Lower lobe of right lung (tissue), 2 donors: ENCODE results near the gene AGO1. TPM values are rescaled to one million over a fixed set of nuclear protein-coding genes. Genes with fewer than 3 reads are reported as not detected.

Experiments used
- ATAC-seq, 2 donors: fragments of 200-7000 bp; cut with Tn5 transposase; one replicate each; pipeline ENCODE4 v1.9.1; 2020 to 2022; ENCODE audit warnings: mild to moderate bottlenecking in 2 of 2, moderate library complexity in 2 of 2
- DNase-seq: peaks from one replicate; pipeline ENCODE4 v3.0.0-alpha.2; 2020
- H3K27ac ChIP-seq: fragments of 200-600 bp; one replicate; pipeline ENCODE4 v1.8.0; 2022
- H3K27me3 ChIP-seq: fragments of 200-600 bp; one replicate; pipeline ENCODE4 v1.8.0; 2022; ENCODE audit warnings: low read depth
- H3K36me3 ChIP-seq: fragments of 200-600 bp; one replicate; pipeline ENCODE4 v1.8.0; 2022; ENCODE audit warnings: mild to moderate bottlenecking
- H3K4me1 ChIP-seq: fragments of 200-600 bp; one replicate; pipeline ENCODE4 v1.8.0; 2022
- H3K4me3 ChIP-seq: fragments of 200-600 bp; one replicate; pipeline ENCODE4 v1.8.0; 2022; ENCODE audit warnings: mild to moderate bottlenecking
- H3K9me3 ChIP-seq: fragments of 200-600 bp; one replicate; pipeline ENCODE4 v1.8.0; 2022
- intact Hi-C: fragments of 100-400 bp; cut with DNase I; formaldehyde crosslinking; loops from one replicate; pipeline ENCODE4 v1.11.0; 2022
- total RNA-seq: library from RNA; stranded (reverse); fragmentation: NEBNext Ultra II Directional; extraction: Animal tissue kit (Norgen Biotek cat#: 25700); gene quantifications from one replicate; pipeline ENCODE4 v1.2.1, GENCODE V29; 2021
- TF ChIP-seq, protein P1 (sequence below): fragments of 200-600 bp; IDR thresholded peaks from one replicate; pipeline ENCODE4 v1.8.0; 2022; ENCODE audit warnings: antibody characterized with exemption, mild to moderate bottlenecking
- donor health status: DM: no; HTN: yes; CAD: no; lungs with severe emphysema.

Gene AGO1
- total RNA-seq, 1 donor from 2014 or later, result 26.9 TPM

DNA sequence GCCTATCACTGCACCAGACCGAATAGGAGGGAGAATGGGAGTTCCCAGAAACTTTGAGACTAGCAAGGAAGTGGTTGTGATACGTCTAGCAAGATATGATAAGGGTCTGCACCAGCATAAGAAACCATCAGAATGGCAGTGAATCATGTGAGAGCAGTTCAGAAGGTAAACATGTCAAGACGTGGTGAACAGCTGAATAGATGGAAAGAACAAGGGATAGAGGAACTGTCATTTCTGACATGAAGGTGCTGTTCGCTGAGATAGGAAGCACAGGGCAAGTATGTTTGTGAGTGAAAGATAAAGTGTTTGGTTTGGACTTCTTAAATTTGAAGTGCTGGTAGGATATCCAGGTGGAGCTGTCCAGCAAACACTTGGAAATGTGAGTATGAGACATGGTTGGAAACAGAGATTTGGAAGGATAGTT lies 1.1 kb upstream of the AGO1 start:
- DNase-seq, result no peak
- Histone ChIP-seq H3K9me3 (no peaks in the 10 kb centered on the region), H3K4me1 (peaks cover 39% of the 10 kb centered on the region), H3K27ac (no peak overlapping the region), H3K27me3 (no peaks in the 10 kb centered on the region), H3K36me3 (no peaks in the 10 kb centered on the region), H3K4me3 (no peak overlapping the region)
- TF ChIP-seq, protein P1, sequence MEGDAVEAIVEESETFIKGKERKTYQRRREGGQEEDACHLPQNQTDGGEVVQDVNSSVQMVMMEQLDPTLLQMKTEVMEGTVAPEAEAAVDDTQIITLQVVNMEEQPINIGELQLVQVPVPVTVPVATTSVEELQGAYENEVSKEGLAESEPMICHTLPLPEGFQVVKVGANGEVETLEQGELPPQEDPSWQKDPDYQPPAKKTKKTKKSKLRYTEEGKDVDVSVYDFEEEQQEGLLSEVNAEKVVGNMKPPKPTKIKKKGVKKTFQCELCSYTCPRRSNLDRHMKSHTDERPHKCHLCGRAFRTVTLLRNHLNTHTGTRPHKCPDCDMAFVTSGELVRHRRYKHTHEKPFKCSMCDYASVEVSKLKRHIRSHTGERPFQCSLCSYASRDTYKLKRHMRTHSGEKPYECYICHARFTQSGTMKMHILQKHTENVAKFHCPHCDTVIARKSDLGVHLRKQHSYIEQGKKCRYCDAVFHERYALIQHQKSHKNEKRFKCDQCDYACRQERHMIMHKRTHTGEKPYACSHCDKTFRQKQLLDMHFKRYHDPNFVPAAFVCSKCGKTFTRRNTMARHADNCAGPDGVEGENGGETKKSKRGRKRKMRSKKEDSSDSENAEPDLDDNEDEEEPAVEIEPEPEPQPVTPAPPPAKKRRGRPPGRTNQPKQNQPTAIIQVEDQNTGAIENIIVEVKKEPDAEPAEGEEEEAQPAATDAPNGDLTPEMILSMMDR, result no peak
- ATAC-seq, result no peak
- intact Hi-C loops, result no loop called here

DNA sequence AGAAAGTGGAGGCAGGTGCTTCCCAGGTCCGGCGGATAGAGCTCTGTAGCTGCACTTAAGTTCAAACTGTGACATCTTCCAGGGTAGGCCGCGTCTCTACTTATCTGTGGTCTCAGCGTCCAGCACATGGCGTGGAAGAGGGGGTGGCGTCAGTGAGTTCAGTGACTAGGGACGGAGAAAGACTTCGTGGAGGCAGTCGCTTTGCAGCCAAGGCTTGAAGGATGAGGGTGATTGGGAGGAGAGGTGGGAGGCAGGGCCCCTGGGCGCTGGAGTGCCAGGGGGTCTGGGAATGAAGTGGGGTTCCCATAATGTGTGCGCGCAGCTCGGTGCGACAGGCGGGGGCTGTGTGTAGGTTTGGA lies 444 bp upstream of the AGO1 start:
- H3K4me3 ChIP-seq, result peak overlapping the region; percentile 98
- DNase-seq (no peak), ATAC-seq (no peak)
- no peaks in the 10 kb centered on the region for H3K36me3 ChIP-seq
- peaks cover 44% of the 10 kb centered on the region for H3K4me1 ChIP-seq
- TF ChIP-seq, protein P1, result no peak
- intact Hi-C loops, result no loop called here
- H3K27me3 ChIP-seq, result no peaks in the 10 kb centered on the region
- H3K9me3 ChIP-seq, result no peaks in the 10 kb centered on the region
- H3K27ac ChIP-seq, result peak overlapping the region; percentile 74

DNA sequence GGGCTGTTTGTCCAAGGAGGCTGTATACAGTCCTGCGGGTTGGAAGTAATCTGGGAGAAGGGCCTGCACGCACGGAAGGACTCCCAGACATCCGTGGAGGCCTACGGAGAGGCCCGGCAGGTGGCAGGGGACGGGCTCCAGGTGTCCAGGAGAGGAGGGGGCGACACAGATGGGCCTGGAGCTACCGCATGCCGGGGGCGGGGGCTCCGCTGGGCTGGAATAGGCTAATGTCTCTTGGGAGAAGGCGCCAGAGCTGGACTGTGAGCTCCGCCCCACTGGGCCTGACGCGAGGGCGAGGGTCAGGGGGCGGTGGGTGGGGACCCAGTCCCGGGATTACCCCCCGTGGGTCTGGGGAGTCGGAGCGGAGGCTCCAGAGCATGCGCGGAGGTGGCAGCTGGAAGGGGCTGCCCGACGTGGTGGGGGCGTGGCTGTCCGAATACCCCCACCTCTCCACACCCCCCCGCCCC lies 659 bp downstream of the AGO1 start:
- Histone ChIP-seq H3K4me1 (peaks cover 44% of the 10 kb centered on the region), H3K36me3 (peaks cover 6% of the 10 kb centered on the region), H3K27ac (peak overlapping the region; percentile 74), H3K27me3 (no peaks in the 10 kb centered on the region), H3K4me3 (peak overlapping the region; percentile 98), H3K9me3 (no peaks in the 10 kb centered on the region)
- ATAC-seq (peak; percentile 56 to 66), DNase-seq (peak; percentile 63)
- intact Hi-C loops, result no loop called here
- TF ChIP-seq, protein P1, result no peak

DNA sequence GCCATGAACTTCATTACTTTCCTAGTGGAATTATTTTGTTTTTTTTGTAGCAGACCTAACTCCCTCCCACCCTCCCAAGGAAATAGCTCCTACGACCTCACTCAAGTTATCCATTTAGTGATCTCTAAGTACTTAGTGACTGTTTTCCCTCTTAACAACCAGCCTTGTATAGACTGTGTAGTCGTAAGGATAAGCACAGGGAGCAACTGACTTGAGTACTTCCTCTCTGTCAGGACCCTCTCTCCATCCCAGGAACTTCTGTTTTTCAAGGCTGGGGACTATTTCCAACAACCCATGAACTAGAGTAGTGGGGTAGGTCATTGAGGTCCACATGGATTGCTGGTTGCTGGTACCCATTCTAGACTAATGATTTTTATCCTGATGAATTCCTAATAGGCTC lies 1.9 kb downstream of the AGO1 start:
- TF ChIP-seq, protein P1, result no peak
- ATAC-seq, result no peak
- Histone ChIP-seq H3K27me3 (no peaks in the 10 kb centered on the region), H3K9me3 (no peaks in the 10 kb centered on the region), H3K4me1 (peaks cover 44% of the 10 kb centered on the region), H3K36me3 (peaks cover 19% of the 10 kb centered on the region), H3K27ac (no peak overlapping the region), H3K4me3 (no peak overlapping the region)
- no peak for DNase-seq
- intact Hi-C loops, result no loop called here

DNA sequence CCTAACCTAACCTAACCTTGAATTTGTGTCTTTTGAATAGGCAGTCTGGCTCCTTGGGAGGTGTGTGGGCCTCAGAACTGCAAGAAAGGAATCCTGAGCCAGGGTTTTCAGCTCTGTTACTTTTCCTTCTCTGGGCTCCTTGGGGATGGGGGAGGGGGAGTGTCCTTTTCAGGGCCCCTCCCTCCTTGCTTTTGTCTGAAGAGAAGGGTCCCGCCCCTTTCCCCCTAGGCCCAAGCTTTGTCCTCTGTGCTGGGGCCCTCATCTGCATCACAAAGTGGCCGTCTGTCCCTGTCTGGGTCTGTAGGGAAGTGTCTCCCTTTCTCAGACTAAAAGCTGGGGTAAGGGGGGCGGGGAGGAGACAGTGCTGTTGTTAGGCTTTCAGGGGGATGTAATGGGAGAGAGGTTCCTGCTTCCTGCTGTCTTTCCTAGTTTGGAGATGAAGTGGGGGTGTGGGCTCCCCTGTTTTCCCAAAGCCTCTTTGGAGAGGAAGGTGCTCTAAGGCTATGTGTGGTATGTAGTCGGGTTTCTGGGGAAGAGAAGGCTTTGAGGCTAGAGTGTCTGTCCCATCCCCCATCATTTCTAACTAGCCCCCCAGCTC lies 3.1 kb downstream of the AGO1 start:
- Histone ChIP-seq H3K27ac (no peak overlapping the region), H3K4me3 (no peak overlapping the region), H3K36me3 (peaks cover 30% of the 10 kb centered on the region), H3K9me3 (no peaks in the 10 kb centered on the region), H3K27me3 (no peaks in the 10 kb centered on the region), H3K4me1 (peaks cover 44% of the 10 kb centered on the region)
- TF ChIP-seq, protein P1, result no peak
- ATAC-seq (no peak), DNase-seq (no peak)
- intact Hi-C loops, result no loop called here
